A673 (cell line): Measurements from ENCODE around the gene NPLOC4.

ENCODE experiments used
- CTCF ChIP-seq: fragments of 300-800, 200-600 bp; sonication (generic); conservative IDR thresholded peaks from 2 replicates; pipeline ENCODE4 v1.5.1; 2017; ENCODE audit warnings: low read depth, mild to moderate bottlenecking, antibody characterized with exemption, low read length, moderate library complexity, mixed read lengths
- EZH2 ChIP-seq: fragments of 200-600 bp; sonication (generic); IDR thresholded peaks from 2 replicates; pipeline ENCODE4 v1.6.1; 2017; ENCODE audit warnings: borderline replicate concordance, low read depth, mild to moderate bottlenecking, mixed read lengths, antibody characterized with exemption, low read length; ENCODE audit not compliant: poor library complexity, severe bottlenecking

- TF ChIP-seq CTCF (no peak), EZH2 (no peak)
Observed at GRCh38 chr17:81579821-81580321, 57.0 kb downstream of the NPLOC4 start.
